IMR-90 (cell line): ENCODE results near the gene MYCBP2. TPM values are rescaled to one million over a fixed set of nuclear protein-coding genes. Genes with fewer than 3 reads are reported as not detected.

Experiments
- ATAC-seq: fragments of 200-7000 bp; cut with Tn5 transposase; 2 replicates; pipeline ENCODE4 v1.9.1; 2020; ENCODE audit warnings: low read depth, mild to moderate bottlenecking, moderate library complexity
- BruUV-seq: library from RNA; stranded (reverse); fragments of 400-500 nt; replicated peaks from 2 replicates; lab custom pipeline; 2021; lab: Mats Ljungman, UMichigan
- CTCF ChIA-PET: fragments of 300-600 bp; formaldehyde crosslinking; extraction: SDS; loops from one replicate; lab custom pipeline; 2021; ENCODE audit warnings: antibody characterized with exemption; lab: Yijun Ruan, JAX
- POLR2A ChIA-PET: fragments of 300-600 bp; sonication (Branson Sonifier 250); formaldehyde crosslinking; loops from one replicate; lab custom pipeline; 2022; ENCODE audit warnings: antibody characterized with exemption; ENCODE audit not compliant: unreplicated experiment; lab: Charles Lee
- DNase-seq: peaks from one replicate; pipeline ENCODE4 v3.0.0; 2013
- H2AFZ ChIP-seq: replicated peaks from 2 replicates; pipeline ENCODE3; 2013; ENCODE audit warnings: low read length, mild to moderate bottlenecking; ENCODE audit not compliant: poor library complexity
- H2AK5ac ChIP-seq: 2 replicates; pipeline ENCODE4 v1.6.1; 2013; ENCODE audit warnings: low read depth, low read length, inconsistent platforms
- H2AK9ac ChIP-seq: replicated peaks from 2 replicates; pipeline ENCODE3; 2013; ENCODE audit warnings: mild to moderate bottlenecking, low read depth, low read length, moderate library complexity; ENCODE audit not compliant: poor library complexity
- H2BK120ac ChIP-seq: 2 replicates; pipeline ENCODE4 v1.6.1; 2013; ENCODE audit warnings: low read depth, low read length, inconsistent platforms
- H2BK15ac ChIP-seq: 3 replicates; pipeline ENCODE4 v1.6.1; 2013; ENCODE audit warnings: low read depth, low read length, inconsistent platforms
- H2BK20ac ChIP-seq: 2 replicates; pipeline ENCODE4 v1.6.1; 2013; ENCODE audit warnings: low read depth, mild to moderate bottlenecking, inconsistent platforms, low read length, moderate library complexity
- H2BK5ac ChIP-seq: 2 replicates; pipeline ENCODE4 v1.6.1; 2013; ENCODE audit warnings: mild to moderate bottlenecking, low read depth, low read length, inconsistent platforms; ENCODE audit not compliant: poor library complexity, severe bottlenecking
- H3K14ac ChIP-seq: replicated peaks from 2 replicates; pipeline ENCODE4 v1.6.1; 2013; ENCODE audit warnings: low read depth, low read length, inconsistent platforms
- H3K18ac ChIP-seq: 2 replicates; pipeline ENCODE4 v1.6.1; 2013; ENCODE audit warnings: low read depth, low read length, control low read depth
- H3K23ac ChIP-seq: 2 replicates; pipeline ENCODE4 v1.6.1; 2013; ENCODE audit warnings: low read depth, low read length, inconsistent platforms
- H3K27ac ChIP-seq: 2 replicates; pipeline ENCODE4 v1.5.1; 2013; ENCODE audit warnings: mild to moderate bottlenecking, control low read depth, low read length; ENCODE audit not compliant: insufficient read depth
- H3K27me3 ChIP-seq: 2 replicates; pipeline ENCODE4 v1.6.1; 2013; ENCODE audit warnings: low read length; ENCODE audit not compliant: control insufficient read depth, insufficient read depth
- H3K36me3 ChIP-seq: 2 replicates; pipeline ENCODE4 v1.6.1; 2013; ENCODE audit warnings: low read length, mixed read lengths; ENCODE audit not compliant: control insufficient read depth, insufficient read depth
- H3K4ac ChIP-seq: 2 replicates; pipeline ENCODE4 v1.6.1; 2013; ENCODE audit warnings: low read depth, low read length, inconsistent platforms
- H3K4me1 ChIP-seq: 2 replicates; pipeline ENCODE4 v1.6.1; 2013; ENCODE audit warnings: low read length, mixed read lengths; ENCODE audit not compliant: control insufficient read depth, insufficient read depth
- H3K4me2 ChIP-seq: 2 replicates; pipeline ENCODE4 v1.6.1; 2013; ENCODE audit warnings: low read depth, mild to moderate bottlenecking, control low read depth, low read length, moderate library complexity
- H3K4me3 ChIP-seq: 2 replicates; pipeline ENCODE4 v1.5.1; 2013; ENCODE audit warnings: low read depth, mild to moderate bottlenecking, control low read depth, low read length, moderate library complexity; ENCODE audit not compliant: insufficient read depth
- H3K56ac ChIP-seq: 2 replicates; pipeline ENCODE4 v1.6.1; 2013; ENCODE audit warnings: low read length, inconsistent platforms; ENCODE audit not compliant: insufficient read depth; ENCODE audit errors: extremely low read depth
- H3K79me1 ChIP-seq, 2 experiments: 2 replicates each; pipeline ENCODE4 v1.6.1; 2013; ENCODE audit warnings: low read length in 2 of 2, inconsistent platforms in 1 of 2, low read depth in 1 of 2
- H3K9ac ChIP-seq: 2 replicates; pipeline ENCODE4 v1.6.1; 2013; ENCODE audit warnings: low read depth, low read length, control low read depth
- H3K9me1 ChIP-seq: 2 replicates; pipeline ENCODE4 v1.6.1; 2013; ENCODE audit warnings: low read length, inconsistent platforms; ENCODE audit not compliant: insufficient read depth
- H3K9me3 ChIP-seq: 2 replicates; pipeline ENCODE4 v1.6.1; 2013; ENCODE audit warnings: low read length; ENCODE audit not compliant: control insufficient read depth, insufficient read depth
- H4K20me1 ChIP-seq: 2 replicates; pipeline ENCODE4 v1.6.1; 2013; ENCODE audit warnings: low read length, inconsistent platforms; ENCODE audit not compliant: insufficient read depth
- H4K5ac ChIP-seq: 2 replicates; pipeline ENCODE4 v1.6.1; 2013; ENCODE audit warnings: mild to moderate bottlenecking, low read depth, low read length, control low read depth
- H4K8ac ChIP-seq, 2 experiments: 2 replicates each; pipeline ENCODE4 v1.6.1; 2013; ENCODE audit warnings: low read depth in 2 of 2, low read length in 2 of 2, control low read depth in 1 of 2, inconsistent platforms in 1 of 2
- H4K91ac ChIP-seq: 2 replicates; pipeline ENCODE4 v1.6.1; 2013; ENCODE audit warnings: low read depth, low read length, inconsistent platforms; ENCODE audit not compliant: insufficient read depth
- POLR2A ChIP-seq: IDR thresholded peaks from 2 replicates; pipeline ENCODE4 v1.6.1; 2012; ENCODE audit warnings: mild to moderate bottlenecking, low read depth, low read length
- WGBS, 2 experiments: methylation state at CpG; one replicate each; pipeline versions ENCODE4 v1.1.5 to v1.1.7; 2013; ENCODE audit warnings: missing lambda C conversion rate in 2 of 2; ENCODE audit not compliant: insufficient read length in 1 of 2; ENCODE audit errors: extremely low coverage in 2 of 2; 5-methylcytosine and 5-hydroxymethylcytosine counted together
- dilution Hi-C: fragments of 300-500 bp; cut with HindIII; formaldehyde crosslinking; loops from one replicate; pipeline ENCODE4 v1.14.3; 2018; ENCODE audit warnings: low sequenced_read_pairs; ENCODE audit not compliant: unreplicated experiment
- in situ Hi-C: fragments of 300-500 bp; cut with MboI; formaldehyde crosslinking; loops from 3 replicates; pipeline ENCODE4 v1.14.3; 2019; ENCODE audit warnings: low sequenced_read_pairs, inconsistent platforms, mixed read lengths
- intact Hi-C: fragments of 100-400 bp; cut with micrococcal nuclease; formaldehyde crosslinking; loops from 2 replicates; pipeline ENCODE4 v1.10.0; 2022
- polyA plus RNA-seq, 3 experiments: library from polyadenylated mRNA; depleted of rRNA; stranded (reverse); fragments of >200 nt; gene quantifications; 2 replicates each; pipeline ENCODE4 v1.2.3, GENCODE V29; 2012; ENCODE audit warnings: low replicate concordance in 1 of 3
- total RNA-seq: library from RNA; depleted of rRNA; stranded (reverse); fragments of >200 nt; gene quantifications from 2 replicates; pipeline ENCODE4 v1.2.3, GENCODE V29; 2012

MYCBP2 gene
- total and polyA plus RNA-seq, 2 of the 4 experiments (the other 2 are of a cell fraction): 20.1 to 43.2 TPM

- in situ Hi-C loops (no loop called here), intact Hi-C loops (no loop called here), dilution Hi-C loops (no loop called here)
- no peak overlapping the region for H2AK9ac ChIP-seq
- ChIA-PET POLR2A (no interaction called here), CTCF (no interaction called here)
- no peak overlapping the region for H3K9ac ChIP-seq
- no peak for DNase-seq
- no peak overlapping the region for H3K4me2 ChIP-seq
- no peak overlapping the region for H3K27ac ChIP-seq
- TF ChIP-seq POLR2A: no peak
- no peak overlapping the region for H2BK20ac ChIP-seq
- WGBS, 2 experiments: no CpG with 5 or more reads among the region's 2 CpGs
- H4K20me1 ChIP-seq: no peaks in the 10 kb centered on the region
- H3K4me1 ChIP-seq: peaks cover 3% of the 10 kb centered on the region; the same call in 1 of the 2 replicates
- no peak overlapping the region for H4K8ac ChIP-seq
- peaks cover 5% of the 10 kb centered on the region; the same call in 1 of the 2 replicates for H3K9me1 ChIP-seq
- H3K36me3 ChIP-seq: peaks cover 8% of the 10 kb centered on the region
- H2AK5ac ChIP-seq: no peak overlapping the region
- H2BK5ac ChIP-seq: no peak overlapping the region
- H3K27me3 ChIP-seq: no peaks in the 10 kb centered on the region
- H3K4ac ChIP-seq: no peak overlapping the region
- no peak overlapping the region for H3K14ac ChIP-seq
- no peak overlapping the region for H3K23ac ChIP-seq
- H4K91ac ChIP-seq: no peak overlapping the region
- H2BK120ac ChIP-seq: no peak overlapping the region
- H3K79me1 ChIP-seq: peaks cover 0 to 6% of the 10 kb centered on the region in 2 experiments; a peak in 2 of 4 replicates
- no peak overlapping the region for H4K5ac ChIP-seq
- no peak overlapping the region for H3K56ac ChIP-seq
- ATAC-seq: no peak
- H3K4me3 ChIP-seq: no peak overlapping the region
- no peak overlapping the region for H2BK15ac ChIP-seq
- H3K9me3 ChIP-seq: no peaks in the 10 kb centered on the region
- no TSS peak for BruUV-seq
- no peak overlapping the region for H3K18ac ChIP-seq
- H2AFZ ChIP-seq: no peak overlapping the region
These were observed 111.4 kb downstream of the MYCBP2 start for GRCh38 chr13:77215543-77215942.
